HepG2 (cell line): Measurements from ENCODE around the gene ZNF391.

Experiments
- FOSL1 ChIP-seq: sonication (generic); formaldehyde crosslinking; IDR thresholded peaks from 2 replicates; pipeline ENCODE4 v1.9.0; 2021; ENCODE audit warnings: missing genetic modification reagents, borderline replicate concordance
- KDM1A ChIP-seq: IDR thresholded peaks from 2 replicates; pipeline ENCODE4 v1.6.1; 2016; ENCODE audit warnings: missing compliant biosample characterization
- SYNCRIP ChIP-seq: fragments of 200-400 bp; formaldehyde crosslinking; IDR thresholded peaks from 2 replicates; pipeline ENCODE4 v1.6.1; 2018; ENCODE audit warnings: mild to moderate bottlenecking, low read depth, low read length; ENCODE audit not compliant: insufficient read depth
- ZNF17 ChIP-seq: sonication (generic); formaldehyde crosslinking; IDR thresholded peaks from 2 replicates; pipeline ENCODE4 v1.5.0; 2020; ENCODE audit warnings: mild to moderate bottlenecking, missing genetic modification reagents
- ZNF224 ChIP-seq: sonication (generic); formaldehyde crosslinking; IDR thresholded peaks from 2 replicates; pipeline ENCODE4 v1.5.0; 2020; ENCODE audit warnings: mild to moderate bottlenecking, missing genetic modification reagents
- ZNF83 ChIP-seq: sonication (generic); formaldehyde crosslinking; IDR thresholded peaks from 2 replicates; pipeline ENCODE4 v1.4.0; 2020; ENCODE audit warnings: missing genetic modification reagents, mild to moderate bottlenecking, borderline replicate concordance
- TF ChIP-seq, protein P1 (sequence below): sonication (generic); formaldehyde crosslinking; IDR thresholded peaks from 2 replicates; pipeline ENCODE4 v1.4.0; 2020; ENCODE audit warnings: missing genetic modification reagents

GRCh38 chr6:27383011-27383410 is 5.5 kb upstream of the ZNF391 start:
- TF ChIP-seq ZNF224, result no peak
- TF ChIP-seq, protein P1, sequence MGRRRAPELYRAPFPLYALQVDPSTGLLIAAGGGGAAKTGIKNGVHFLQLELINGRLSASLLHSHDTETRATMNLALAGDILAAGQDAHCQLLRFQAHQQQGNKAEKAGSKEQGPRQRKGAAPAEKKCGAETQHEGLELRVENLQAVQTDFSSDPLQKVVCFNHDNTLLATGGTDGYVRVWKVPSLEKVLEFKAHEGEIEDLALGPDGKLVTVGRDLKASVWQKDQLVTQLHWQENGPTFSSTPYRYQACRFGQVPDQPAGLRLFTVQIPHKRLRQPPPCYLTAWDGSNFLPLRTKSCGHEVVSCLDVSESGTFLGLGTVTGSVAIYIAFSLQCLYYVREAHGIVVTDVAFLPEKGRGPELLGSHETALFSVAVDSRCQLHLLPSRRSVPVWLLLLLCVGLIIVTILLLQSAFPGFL (CRISPR knock-in tag), result no peak
- TF ChIP-seq KDM1A (CRISPR knock-in tag), result no peak
- TF ChIP-seq FOSL1, result no peak
- no peak for TF ChIP-seq ZNF17 (CRISPR knock-in tag)
- no peak for TF ChIP-seq SYNCRIP
- no peak for TF ChIP-seq ZNF83 (CRISPR knock-in tag)
